HEK293 (cell line): Measurements from ENCODE around the gene HRK.

Experiments
- HOXD13 ChIP-seq: sonication (generic); formaldehyde crosslinking; IDR thresholded peaks from 2 replicates; pipeline ENCODE4 v1.8.0; 2022; ENCODE audit warnings: missing genetic modification reagents, borderline replicate concordance
- IKZF3 ChIP-seq: fragments of 450-650 bp; IDR thresholded peaks from 2 replicates; pipeline ENCODE4 v1.5.0; 2018; ENCODE audit warnings: missing biosample characterization, mild to moderate bottlenecking, missing genetic modification characterization, moderate library complexity
- MEIS1 ChIP-seq: sonication (generic); formaldehyde crosslinking; IDR thresholded peaks from 2 replicates; pipeline ENCODE4 v1.8.1; 2022; ENCODE audit warnings: missing genetic modification reagents, mild to moderate bottlenecking, borderline replicate concordance
- MZF1 ChIP-seq: fragments of 450-650 bp; formaldehyde crosslinking; IDR thresholded peaks from 2 replicates; pipeline ENCODE4 v1.5.1; 2017; ENCODE audit warnings: missing biosample characterization, missing genetic modification characterization, borderline replicate concordance
- PBX3 ChIP-seq: sonication (generic); formaldehyde crosslinking; IDR thresholded peaks from 2 replicates; pipeline ENCODE4 v1.8.1; 2022; ENCODE audit warnings: mild to moderate bottlenecking, moderate library complexity, missing genetic modification reagents
- SP3 ChIP-seq: fragments of 450-650 bp; formaldehyde crosslinking; IDR thresholded peaks from 2 replicates; pipeline ENCODE4 v1.5.1; 2016; ENCODE audit warnings: missing biosample characterization, missing genetic modification characterization
- TSHZ1 ChIP-seq: fragments of 450-650 bp; formaldehyde crosslinking; IDR thresholded peaks from 2 replicates; pipeline ENCODE4 v1.5.1; 2016; ENCODE audit warnings: missing biosample characterization, missing genetic modification characterization, borderline replicate concordance
- ZBTB20 ChIP-seq: fragments of 450-650 bp; formaldehyde crosslinking; IDR thresholded peaks from 2 replicates; pipeline ENCODE4 v1.5.1; 2016; ENCODE audit warnings: missing biosample characterization, missing genetic modification characterization
- ZFP37 ChIP-seq: fragments of 450-650 bp; formaldehyde crosslinking; IDR thresholded peaks from 2 replicates; pipeline ENCODE4 v1.5.1; 2016; ENCODE audit warnings: missing biosample characterization, missing genetic modification characterization
- ZNF10 ChIP-seq: fragments of 450-650 bp; formaldehyde crosslinking; IDR thresholded peaks from 2 replicates; pipeline ENCODE4 v1.5.1; 2017; ENCODE audit warnings: missing biosample characterization, missing genetic modification characterization
- ZNF114 ChIP-seq: fragments of 450-650 bp; formaldehyde crosslinking; IDR thresholded peaks from 2 replicates; pipeline ENCODE4 v1.5.0; 2017; ENCODE audit warnings: missing biosample characterization, missing genetic modification characterization
- ZNF133 ChIP-seq: fragments of 450-650 bp; formaldehyde crosslinking; IDR thresholded peaks from 2 replicates; pipeline ENCODE4 v1.5.1; 2016; ENCODE audit warnings: missing biosample characterization, missing genetic modification characterization
- ZNF174 ChIP-seq: fragments of 450-650 bp; formaldehyde crosslinking; IDR thresholded peaks from 2 replicates; pipeline ENCODE4 v1.5.0; 2017; ENCODE audit warnings: missing biosample characterization, mild to moderate bottlenecking, missing genetic modification characterization
- ZNF2 ChIP-seq: fragments of 450-650 bp; formaldehyde crosslinking; IDR thresholded peaks from 2 replicates; pipeline ENCODE4 v1.5.1; 2016; ENCODE audit warnings: missing biosample characterization, missing genetic modification characterization
- ZNF211 ChIP-seq: fragments of 450-650 bp; formaldehyde crosslinking; IDR thresholded peaks from 2 replicates; pipeline ENCODE4 v1.5.1; 2016; ENCODE audit warnings: low read depth, missing biosample characterization, missing genetic modification characterization
- ZNF23 ChIP-seq: fragments of 450-650 bp; formaldehyde crosslinking; IDR thresholded peaks from 2 replicates; pipeline ENCODE4 v1.5.1; 2016; ENCODE audit warnings: missing biosample characterization, missing genetic modification characterization, borderline replicate concordance
- ZNF239 ChIP-seq: fragments of 450-650 bp; formaldehyde crosslinking; IDR thresholded peaks from 2 replicates; pipeline ENCODE4 v1.5.1; 2016; ENCODE audit warnings: missing biosample characterization, missing genetic modification characterization
- ZNF274 ChIP-seq, 2 experiments: fragments of 200-500 bp in 1 of 2; fragments of 450-650 bp in 1 of 2; sonication (Bioruptor generic) in 1 of 2; formaldehyde crosslinking in 1 of 2; IDR thresholded peaks; 2 replicates each; pipeline versions ENCODE4 v1.5.1 to v1.6.1; 2014 to 2016; ENCODE audit warnings: borderline replicate concordance in 1 of 2, inconsistent platforms in 1 of 2, low read length in 1 of 2, missing biosample characterization in 1 of 2, missing genetic modification characterization in 1 of 2
- ZNF311 ChIP-seq: fragments of 450-650 bp; formaldehyde crosslinking; IDR thresholded peaks from 2 replicates; pipeline ENCODE4 v1.5.1; 2017; ENCODE audit warnings: missing biosample characterization, missing genetic modification characterization, borderline replicate concordance
- ZNF416 ChIP-seq: fragments of 450-650 bp; formaldehyde crosslinking; IDR thresholded peaks from 2 replicates; pipeline ENCODE4 v1.5.1; 2016; ENCODE audit warnings: missing biosample characterization, missing genetic modification characterization
- ZNF473 ChIP-seq: fragments of 450-650 bp; formaldehyde crosslinking; IDR thresholded peaks from 2 replicates; pipeline ENCODE4 v1.5.1; 2017; ENCODE audit warnings: missing biosample characterization, missing genetic modification characterization
- ZNF513 ChIP-seq: fragments of 450-650 bp; IDR thresholded peaks from 2 replicates; pipeline ENCODE4 v1.5.1; 2018; ENCODE audit warnings: missing biosample characterization, missing genetic modification characterization
- ZNF560 ChIP-seq: fragments of 450-650 bp; formaldehyde crosslinking; IDR thresholded peaks from 2 replicates; pipeline ENCODE4 v1.5.1; 2017; ENCODE audit warnings: missing biosample characterization, missing genetic modification characterization, borderline replicate concordance
- ZNF571 ChIP-seq: fragments of 450-650 bp; formaldehyde crosslinking; IDR thresholded peaks from 2 replicates; pipeline ENCODE4 v1.5.0; 2017; ENCODE audit warnings: missing biosample characterization, missing genetic modification characterization
- ZNF610 ChIP-seq: fragments of 450-650 bp; formaldehyde crosslinking; IDR thresholded peaks from 2 replicates; pipeline ENCODE4 v1.5.1; 2016; ENCODE audit warnings: missing biosample characterization, missing genetic modification characterization, borderline replicate concordance
- ZNF621 ChIP-seq: fragments of 450-650 bp; formaldehyde crosslinking; IDR thresholded peaks from 2 replicates; pipeline ENCODE4 v1.5.1; 2017; ENCODE audit warnings: missing biosample characterization, missing genetic modification characterization
- ZNF623 ChIP-seq: fragments of 450-650 bp; formaldehyde crosslinking; IDR thresholded peaks from 2 replicates; pipeline ENCODE4 v1.5.1; 2016; ENCODE audit warnings: missing biosample characterization, missing genetic modification characterization
- ZNF660 ChIP-seq: fragments of 450-650 bp; IDR thresholded peaks from 2 replicates; pipeline ENCODE4 v1.5.1; 2018; ENCODE audit warnings: missing biosample characterization, mild to moderate bottlenecking, missing genetic modification characterization
- ZNF777 ChIP-seq: fragments of 450-650 bp; formaldehyde crosslinking; IDR thresholded peaks from 2 replicates; pipeline ENCODE4 v1.5.1; 2017; ENCODE audit warnings: missing biosample characterization, missing genetic modification characterization, borderline replicate concordance
- TF ChIP-seq, protein P1 (sequence below): fragments of 450-650 bp; formaldehyde crosslinking; conservative IDR thresholded peaks from 2 replicates; pipeline ENCODE4 v1.5.1; 2016; ENCODE audit warnings: low read depth, missing biosample characterization, missing genetic modification characterization

HRK gene

GRCh38 chr12:116916714-116917114 lies 35.5 kb upstream of the HRK start (continued):
- peak; percentile 87 for TF ChIP-seq TSHZ1 (tag by site-specific recombination)
- TF ChIP-seq ZNF311: no peak
- no peak for TF ChIP-seq PBX3 (CRISPR knock-in tag)
- TF ChIP-seq ZFP37 (tag by site-specific recombination): peak; percentile 99
- no peak for TF ChIP-seq MEIS1 (CRISPR knock-in tag)
- TF ChIP-seq ZNF23 (tag by site-specific recombination): peak; percentile 73; the same call in 1 of the 2 replicates
- no peak for TF ChIP-seq ZNF777
- TF ChIP-seq, protein P1, sequence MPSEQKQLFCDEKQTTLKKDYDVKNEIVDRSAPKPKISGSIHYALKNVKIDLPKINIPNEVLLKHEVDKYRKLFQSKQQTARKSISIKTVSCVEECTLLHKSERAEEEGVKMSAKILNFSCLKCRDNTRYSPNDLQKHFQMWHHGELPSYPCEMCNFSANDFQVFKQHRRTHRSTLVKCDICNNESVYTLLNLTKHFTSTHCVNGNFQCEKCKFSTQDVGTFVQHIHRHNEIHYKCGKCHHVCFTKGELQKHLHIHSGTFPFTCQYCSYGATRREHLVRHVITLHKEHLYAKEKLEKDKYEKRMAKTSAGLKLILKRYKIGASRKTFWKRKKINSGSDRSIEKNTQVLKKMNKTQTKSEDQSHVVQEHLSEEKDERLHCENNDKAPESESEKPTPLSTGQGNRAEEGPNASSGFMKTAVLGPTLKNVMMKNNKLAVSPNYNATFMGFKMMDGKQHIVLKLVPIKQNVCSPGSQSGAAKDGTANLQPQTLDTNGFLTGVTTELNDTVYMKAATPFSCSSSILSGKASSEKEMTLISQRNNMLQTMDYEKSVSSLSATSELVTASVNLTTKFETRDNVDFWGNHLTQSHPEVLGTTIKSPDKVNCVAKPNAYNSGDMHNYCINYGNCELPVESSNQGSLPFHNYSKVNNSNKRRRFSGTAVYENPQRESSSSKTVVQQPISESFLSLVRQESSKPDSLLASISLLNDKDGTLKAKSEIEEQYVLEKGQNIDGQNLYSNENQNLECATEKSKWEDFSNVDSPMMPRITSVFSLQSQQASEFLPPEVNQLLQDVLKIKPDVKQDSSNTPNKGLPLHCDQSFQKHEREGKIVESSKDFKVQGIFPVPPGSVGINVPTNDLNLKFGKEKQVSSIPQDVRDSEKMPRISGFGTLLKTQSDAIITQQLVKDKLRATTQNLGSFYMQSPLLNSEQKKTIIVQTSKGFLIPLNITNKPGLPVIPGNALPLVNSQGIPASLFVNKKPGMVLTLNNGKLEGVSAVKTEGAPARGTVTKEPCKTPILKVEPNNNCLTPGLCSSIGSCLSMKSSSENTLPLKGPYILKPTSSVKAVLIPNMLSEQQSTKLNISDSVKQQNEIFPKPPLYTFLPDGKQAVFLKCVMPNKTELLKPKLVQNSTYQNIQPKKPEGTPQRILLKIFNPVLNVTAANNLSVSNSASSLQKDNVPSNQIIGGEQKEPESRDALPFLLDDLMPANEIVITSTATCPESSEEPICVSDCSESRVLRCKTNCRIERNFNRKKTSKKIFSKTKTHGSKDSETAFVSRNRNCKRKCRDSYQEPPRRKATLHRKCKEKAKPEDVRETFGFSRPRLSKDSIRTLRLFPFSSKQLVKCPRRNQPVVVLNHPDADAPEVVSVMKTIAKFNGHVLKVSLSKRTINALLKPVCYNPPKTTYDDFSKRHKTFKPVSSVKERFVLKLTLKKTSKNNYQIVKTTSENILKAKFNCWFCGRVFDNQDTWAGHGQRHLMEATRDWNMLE (tag by site-specific recombination): peak; percentile 48
- TF ChIP-seq ZNF560: no peak
- peak; percentile 90 for TF ChIP-seq ZNF416 (tag by site-specific recombination)
- no peak; the same call in 1 of the 2 replicates for TF ChIP-seq ZNF114 (tag by site-specific recombination)
- TF ChIP-seq ZNF513 (tag by site-specific recombination): peak; percentile 26; the same call in 1 of the 2 replicates
- no peak for TF ChIP-seq ZNF660 (tag by site-specific recombination)
- no peak for TF ChIP-seq ZNF174 (tag by site-specific recombination)
- TF ChIP-seq ZNF621 (tag by site-specific recombination): peak; percentile 67; the same call in 1 of the 2 replicates
- no peak for TF ChIP-seq HOXD13 (CRISPR knock-in tag)
- 0 out of 2 replicates have a peak, but pooled peaks have one; percentile 43 for TF ChIP-seq ZNF211 (tag by site-specific recombination)
- TF ChIP-seq ZNF133: 0 out of 2 replicates have a peak, but pooled peaks have one; percentile 36
- no peak for TF ChIP-seq ZNF571
- peak; percentile 69; the same call in 1 of the 2 replicates for TF ChIP-seq ZNF610 (tag by site-specific recombination)
- TF ChIP-seq ZNF473 (tag by site-specific recombination): peak; percentile 97
- TF ChIP-seq ZNF239: peak; percentile 56; the same call in 1 of the 2 replicates
- 0 out of 2 replicates have a peak, but pooled peaks have one; percentile 41 for TF ChIP-seq SP3 (tag by site-specific recombination)
- TF ChIP-seq ZNF2 (tag by site-specific recombination): peak; percentile 94
- no peak for TF ChIP-seq ZNF274 (IDR thresholded peaks at IDR 0.05; ENCODE audit: low read length)
- no peak for TF ChIP-seq ZNF274 (tag by site-specific recombination; IDR thresholded peaks at IDR 0.05; ENCODE audit: borderline replicate concordance)
- peak; percentile 57 for TF ChIP-seq ZNF623 (tag by site-specific recombination)
- TF ChIP-seq ZBTB20: peak; percentile 56; the same call in 1 of the 2 replicates
- no peak for TF ChIP-seq IKZF3 (tag by site-specific recombination)
- no peak; the same call in 1 of the 2 replicates for TF ChIP-seq MZF1 (tag by site-specific recombination)
- TF ChIP-seq ZNF10 (tag by site-specific recombination): peak; percentile 68; the same call in 1 of the 2 replicates
